HepG2 (cell line): Measurements from ENCODE around the gene EHD1. TPM values are rescaled to one million over a fixed set of nuclear protein-coding genes. Genes with fewer than 3 reads are reported as not detected.

Source experiments
- ADNP ChIP-seq: sonication (generic); formaldehyde crosslinking; IDR thresholded peaks from 2 replicates; pipeline ENCODE4 v1.4.0; 2020; ENCODE audit warnings: missing genetic modification reagents
- ARNTL ChIP-seq: sonication (generic); formaldehyde crosslinking; IDR thresholded peaks from 2 replicates; pipeline ENCODE4 v1.4.0; 2020; ENCODE audit warnings: mild to moderate bottlenecking, missing genetic modification reagents
- DPF2 ChIP-seq: sonication (generic); formaldehyde crosslinking; IDR thresholded peaks from 2 replicates; pipeline ENCODE4 v1.4.0; 2020; ENCODE audit warnings: mild to moderate bottlenecking, low read depth, missing genetic modification reagents, borderline replicate concordance
- FOXC1 ChIP-seq: sonication (generic); formaldehyde crosslinking; IDR thresholded peaks from 2 replicates; pipeline ENCODE4 v1.8.0; 2022; ENCODE audit warnings: mild to moderate bottlenecking, missing genetic modification reagents, borderline replicate concordance
- JARID2 ChIP-seq: sonication (generic); formaldehyde crosslinking; IDR thresholded peaks from 2 replicates; pipeline ENCODE4 v1.8.1; 2023; ENCODE audit warnings: missing genetic modification reagents, inconsistent platforms; ENCODE audit not compliant: insufficient replicate concordance
- NFATC3 ChIP-seq: sonication (generic); formaldehyde crosslinking; IDR thresholded peaks from 2 replicates; pipeline ENCODE4 v1.5.1; 2020; ENCODE audit warnings: mild to moderate bottlenecking, missing genetic modification reagents
- NR1H2 ChIP-seq: sonication (generic); formaldehyde crosslinking; IDR thresholded peaks from 2 replicates; pipeline ENCODE4 v1.8.1; 2022; ENCODE audit warnings: low read depth, missing genetic modification reagents, borderline replicate concordance
- PHB2 ChIP-seq: fragments of 450-650 bp; IDR thresholded peaks from 2 replicates; pipeline ENCODE4 v1.6.1; 2018; ENCODE audit not compliant: partially characterized antibody
- PLRG1 ChIP-seq: fragments of 450-650 bp; conservative IDR thresholded peaks from 2 replicates; pipeline ENCODE4 v1.6.1; 2016
- REPIN1 ChIP-seq: sonication (generic); formaldehyde crosslinking; IDR thresholded peaks from 2 replicates; pipeline ENCODE4 v1.8.0; 2022; ENCODE audit warnings: missing genetic modification reagents, low read depth, mild to moderate bottlenecking, borderline replicate concordance
- RXRA ChIP-seq: sonication (generic); formaldehyde crosslinking; IDR thresholded peaks from 2 replicates; pipeline ENCODE4 v1.5.1; 2020; ENCODE audit warnings: missing genetic modification reagents
- SAP130 ChIP-seq: IDR thresholded peaks from 2 replicates; pipeline ENCODE4 v1.6.1; 2016; ENCODE audit warnings: low read depth
- SRF ChIP-seq: IDR thresholded peaks from 2 replicates; pipeline ENCODE4 v1.6.1; 2011; ENCODE audit warnings: mild to moderate bottlenecking, low read depth, low read length, moderate library complexity
- ZFP41 ChIP-seq: sonication (generic); formaldehyde crosslinking; IDR thresholded peaks from 2 replicates; pipeline ENCODE4 v1.4.0; 2020; ENCODE audit warnings: mild to moderate bottlenecking, missing genetic modification reagents, borderline replicate concordance
- ZNF468 ChIP-seq: sonication (generic); formaldehyde crosslinking; IDR thresholded peaks from 2 replicates; pipeline ENCODE4 v1.8.0; 2022; ENCODE audit warnings: mild to moderate bottlenecking, moderate library complexity, missing genetic modification reagents
- ZNF543 ChIP-seq: sonication (generic); formaldehyde crosslinking; IDR thresholded peaks from 2 replicates; pipeline ENCODE4 v1.4.0; 2020; ENCODE audit warnings: mild to moderate bottlenecking, missing genetic modification reagents
- ZNF552 ChIP-seq: sonication (generic); formaldehyde crosslinking; IDR thresholded peaks from 2 replicates; pipeline ENCODE4 v1.9.0; 2022; ENCODE audit warnings: missing genetic modification reagents, mild to moderate bottlenecking, borderline replicate concordance
- ZNF605 ChIP-seq: sonication (generic); formaldehyde crosslinking; IDR thresholded peaks from 2 replicates; pipeline ENCODE4 v1.8.0; 2022; ENCODE audit warnings: mild to moderate bottlenecking, missing genetic modification reagents
- polyA plus RNA-seq, 8 experiments: library from polyadenylated mRNA; depleted of rRNA in 3 of 8; stranded (reverse) in 7 of 8; unstranded in 1 of 8; fragments of >200 nt; fragmentation: Illumina TruSeq in 4 of 8; extraction: Trizol in 4 of 8; gene quantifications; 2 replicates each; pipeline versions ENCODE4 v1.2.1 to v1.2.3, GENCODE V29; 2011 to 2016; ENCODE audit warnings: low read depth in 4 of 8, missing spikeins in 1 of 8, mixed read lengths in 1 of 8; ENCODE audit not compliant: insufficient read depth in 1 of 8
- total RNA-seq, 5 experiments: library from RNA; depleted of rRNA; stranded (reverse); fragments of >200 nt; fragmentation: Illumina TruSeq; extraction: Trizol; gene quantifications; 2 replicates each; pipeline ENCODE4 v1.2.3, GENCODE V29; 2016; ENCODE audit warnings: low read depth in 1 of 5
- TF ChIP-seq, protein P1 (sequence below): sonication (generic); formaldehyde crosslinking; IDR thresholded peaks from 2 replicates; pipeline ENCODE4 v1.5.0; 2020; ENCODE audit warnings: missing genetic modification reagents
- TF ChIP-seq, protein P2 (sequence below): sonication (generic); formaldehyde crosslinking; IDR thresholded peaks from 2 replicates; pipeline ENCODE4 v1.5.0; 2020; ENCODE audit warnings: mild to moderate bottlenecking, missing genetic modification reagents
- TF ChIP-seq, protein P3 (sequence below): IDR thresholded peaks from 2 replicates; pipeline ENCODE4 v1.6.1; 2012; ENCODE audit warnings: low read depth, low read length, improper control_type of control experiment
- TF ChIP-seq, protein P4 (sequence below): sonication (generic); formaldehyde crosslinking; IDR thresholded peaks from 2 replicates; pipeline ENCODE4 v1.4.0; 2020; ENCODE audit warnings: mild to moderate bottlenecking, missing genetic modification reagents
- TF ChIP-seq, protein P5 (sequence below): sonication (generic); formaldehyde crosslinking; IDR thresholded peaks from 2 replicates; pipeline ENCODE4 v1.4.0; 2020; ENCODE audit warnings: mild to moderate bottlenecking, missing genetic modification reagents

The EHD1 gene
- total and polyA plus RNA-seq, 2 of the 13 experiments (the other 11 are each of a cell fraction or from before 2014, with no cell fraction given), result 23.6 to 26.6 TPM

DNA sequence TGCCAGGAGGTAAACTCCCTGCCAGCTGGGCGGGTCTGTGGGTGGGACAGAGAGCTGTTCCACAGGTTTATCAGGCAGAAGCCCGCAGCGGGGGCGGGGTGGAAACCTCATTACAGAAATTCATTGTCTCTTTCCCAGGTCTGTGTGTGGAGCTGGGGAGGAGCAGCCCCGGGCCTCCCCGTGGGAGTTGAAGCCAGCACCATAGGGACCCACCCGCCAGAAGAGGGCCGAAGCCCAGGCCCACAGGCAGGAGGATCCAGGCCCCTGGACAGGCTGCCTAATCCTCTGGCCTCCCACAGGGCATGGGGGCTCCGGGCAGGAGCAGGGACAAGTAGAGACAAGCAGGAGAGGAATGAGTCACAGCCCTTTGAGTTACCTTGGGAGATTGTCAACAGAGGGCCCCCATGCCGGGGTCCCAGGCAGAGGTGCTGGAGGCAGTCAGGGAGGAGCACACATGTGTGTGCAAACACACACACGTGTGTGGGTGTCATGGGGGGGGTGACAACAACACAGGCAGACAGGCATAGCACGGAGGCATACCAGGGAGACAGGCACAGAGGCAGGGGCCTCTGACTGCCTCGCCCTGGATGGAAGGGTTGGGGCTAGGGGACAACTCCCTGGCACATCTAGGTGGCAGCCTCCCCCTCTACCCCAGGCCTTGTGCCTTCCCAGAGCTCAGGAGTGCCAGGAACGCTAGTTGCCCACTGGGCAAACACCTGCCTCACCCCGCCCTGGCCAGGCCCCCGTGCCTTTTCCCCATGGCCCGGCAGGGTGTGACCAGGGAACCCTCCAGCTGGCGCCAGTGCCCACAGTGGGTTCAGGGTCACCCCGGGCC lies 35.4 kb downstream of the EHD1 start (continued):
- TF ChIP-seq, protein P1, sequence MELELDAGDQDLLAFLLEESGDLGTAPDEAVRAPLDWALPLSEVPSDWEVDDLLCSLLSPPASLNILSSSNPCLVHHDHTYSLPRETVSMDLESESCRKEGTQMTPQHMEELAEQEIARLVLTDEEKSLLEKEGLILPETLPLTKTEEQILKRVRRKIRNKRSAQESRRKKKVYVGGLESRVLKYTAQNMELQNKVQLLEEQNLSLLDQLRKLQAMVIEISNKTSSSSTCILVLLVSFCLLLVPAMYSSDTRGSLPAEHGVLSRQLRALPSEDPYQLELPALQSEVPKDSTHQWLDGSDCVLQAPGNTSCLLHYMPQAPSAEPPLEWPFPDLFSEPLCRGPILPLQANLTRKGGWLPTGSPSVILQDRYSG (CRISPR knock-in tag), result no peak
- no peak for TF ChIP-seq JARID2
- TF ChIP-seq SAP130 (CRISPR knock-in tag), result peak; percentile 83
- TF ChIP-seq, protein P2, sequence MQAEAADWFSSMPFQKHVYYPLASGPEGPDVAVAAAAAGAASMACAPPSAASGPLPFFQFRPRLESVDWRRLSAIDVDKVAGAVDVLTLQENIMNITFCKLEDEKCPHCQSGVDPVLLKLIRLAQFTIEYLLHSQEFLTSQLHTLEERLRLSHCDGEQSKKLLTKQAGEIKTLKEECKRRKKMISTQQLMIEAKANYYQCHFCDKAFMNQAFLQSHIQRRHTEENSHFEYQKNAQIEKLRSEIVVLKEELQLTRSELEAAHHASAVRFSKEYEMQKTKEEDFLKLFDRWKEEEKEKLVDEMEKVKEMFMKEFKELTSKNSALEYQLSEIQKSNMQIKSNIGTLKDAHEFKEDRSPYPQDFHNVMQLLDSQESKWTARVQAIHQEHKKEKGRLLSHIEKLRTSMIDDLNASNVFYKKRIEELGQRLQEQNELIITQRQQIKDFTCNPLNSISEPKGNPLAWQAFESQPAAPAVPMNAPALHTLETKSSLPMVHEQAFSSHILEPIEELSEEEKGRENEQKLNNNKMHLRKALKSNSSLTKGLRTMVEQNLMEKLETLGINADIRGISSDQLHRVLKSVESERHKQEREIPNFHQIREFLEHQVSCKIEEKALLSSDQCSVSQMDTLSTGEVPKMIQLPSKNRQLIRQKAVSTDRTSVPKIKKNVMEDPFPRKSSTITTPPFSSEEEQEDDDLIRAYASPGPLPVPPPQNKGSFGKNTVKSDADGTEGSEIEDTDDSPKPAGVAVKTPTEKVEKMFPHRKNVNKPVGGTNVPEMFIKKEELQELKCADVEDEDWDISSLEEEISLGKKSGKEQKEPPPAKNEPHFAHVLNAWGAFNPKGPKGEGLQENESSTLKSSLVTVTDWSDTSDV (CRISPR knock-in tag), result no peak
- no peak for TF ChIP-seq NR1H2 (CRISPR knock-in tag)
- no peak for TF ChIP-seq ZNF605 (CRISPR knock-in tag)
- peak; percentile 46 for TF ChIP-seq DPF2 (CRISPR knock-in tag)
- TF ChIP-seq RXRA (CRISPR knock-in tag), result peak; percentile 24; the same call in 1 of the 2 replicates
- no peak for TF ChIP-seq ADNP (CRISPR knock-in tag)
- TF ChIP-seq, protein P3, sequence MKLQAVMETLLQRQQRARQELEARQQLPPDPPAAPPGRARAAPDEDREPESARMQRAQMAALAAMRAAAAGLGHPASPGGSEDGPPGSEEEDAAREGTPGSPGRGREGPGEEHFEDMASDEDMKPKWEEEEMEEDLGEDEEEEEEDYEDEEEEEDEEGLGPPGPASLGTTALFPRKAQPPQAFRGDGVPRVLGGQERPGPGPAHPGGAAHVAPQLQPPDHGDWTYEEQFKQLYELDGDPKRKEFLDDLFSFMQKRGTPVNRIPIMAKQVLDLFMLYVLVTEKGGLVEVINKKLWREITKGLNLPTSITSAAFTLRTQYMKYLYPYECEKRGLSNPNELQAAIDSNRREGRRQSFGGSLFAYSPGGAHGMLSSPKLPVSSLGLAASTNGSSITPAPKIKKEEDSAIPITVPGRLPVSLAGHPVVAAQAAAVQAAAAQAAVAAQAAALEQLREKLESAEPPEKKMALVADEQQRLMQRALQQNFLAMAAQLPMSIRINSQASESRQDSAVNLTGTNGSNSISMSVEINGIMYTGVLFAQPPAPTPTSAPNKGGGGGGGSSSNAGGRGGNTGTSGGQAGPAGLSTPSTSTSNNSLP, result no peak
- TF ChIP-seq ZNF543, result peak; percentile 43; the same call in 1 of the 2 replicates
- TF ChIP-seq PLRG1, result no peak
- no peak for TF ChIP-seq SRF
- TF ChIP-seq PHB2, result no peak
- no peak for TF ChIP-seq ZNF468 (CRISPR knock-in tag)
- TF ChIP-seq ZNF552 (CRISPR knock-in tag), result no peak
- TF ChIP-seq FOXC1 (CRISPR knock-in tag), result 0 out of 2 replicates have a peak, but pooled peaks have one; percentile 39
- TF ChIP-seq, protein P4, sequence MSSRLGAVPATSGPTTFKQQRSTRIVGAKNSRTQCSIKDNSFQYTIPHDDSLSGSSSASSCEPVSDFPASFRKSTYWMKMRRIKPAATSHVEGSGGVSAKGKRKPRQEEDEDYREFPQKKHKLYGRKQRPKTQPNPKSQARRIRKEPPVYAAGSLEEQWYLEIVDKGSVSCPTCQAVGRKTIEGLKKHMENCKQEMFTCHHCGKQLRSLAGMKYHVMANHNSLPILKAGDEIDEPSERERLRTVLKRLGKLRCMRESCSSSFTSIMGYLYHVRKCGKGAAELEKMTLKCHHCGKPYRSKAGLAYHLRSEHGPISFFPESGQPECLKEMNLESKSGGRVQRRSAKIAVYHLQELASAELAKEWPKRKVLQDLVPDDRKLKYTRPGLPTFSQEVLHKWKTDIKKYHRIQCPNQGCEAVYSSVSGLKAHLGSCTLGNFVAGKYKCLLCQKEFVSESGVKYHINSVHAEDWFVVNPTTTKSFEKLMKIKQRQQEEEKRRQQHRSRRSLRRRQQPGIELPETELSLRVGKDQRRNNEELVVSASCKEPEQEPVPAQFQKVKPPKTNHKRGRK, result no peak
- TF ChIP-seq REPIN1, result no peak
- TF ChIP-seq, protein P5, sequence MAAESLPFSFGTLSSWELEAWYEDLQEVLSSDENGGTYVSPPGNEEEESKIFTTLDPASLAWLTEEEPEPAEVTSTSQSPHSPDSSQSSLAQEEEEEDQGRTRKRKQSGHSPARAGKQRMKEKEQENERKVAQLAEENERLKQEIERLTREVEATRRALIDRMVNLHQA (CRISPR knock-in tag), result no peak
- peak; percentile 90 for TF ChIP-seq ARNTL (CRISPR knock-in tag)
- no peak for TF ChIP-seq NFATC3 (CRISPR knock-in tag)
- no peak for TF ChIP-seq ZFP41 (CRISPR knock-in tag)
